CD4-positive, alpha-beta memory T cell (primary cell): Measurements from ENCODE around the gene UBE2H. TPM values are rescaled to one million over a fixed set of nuclear protein-coding genes. Genes with fewer than 3 reads are reported as not detected.

ENCODE experiments used
- CTCF ChIA-PET: fragments of 350-600 bp; sonication (Branson Sonifier 250); formaldehyde crosslinking; loops from one replicate; lab custom pipeline; 2021; ENCODE audit warnings: inconsistent platforms; ENCODE audit not compliant: partially characterized antibody; lab: Charles Lee
- POLR2A ChIA-PET: fragments of 350-600 bp; sonication (Branson Sonifier 250); formaldehyde crosslinking; loops from one replicate; lab custom pipeline; 2021; ENCODE audit not compliant: partially characterized antibody; lab: Charles Lee
- DNase-seq, 5 donors: peaks; one replicate each; pipeline versions ENCODE4 v3.0.0 to v3.0.0-alpha.2; 2020 to 2022; ENCODE audit warnings: mixed read lengths in 1 of 5
- H3K27ac ChIP-seq: one replicate; pipeline ENCODE4 v1.7.0; 2013; ENCODE audit warnings: low read depth, low read length
- H3K27me3 ChIP-seq: 2 replicates; pipeline ENCODE4 v1.7.0; 2013; ENCODE audit warnings: mild to moderate bottlenecking, low read length, moderate library complexity; ENCODE audit not compliant: insufficient read depth
- H3K36me3 ChIP-seq: 2 replicates; pipeline ENCODE4 v1.7.0; 2013; ENCODE audit warnings: mild to moderate bottlenecking, low read length, moderate library complexity; ENCODE audit not compliant: insufficient read depth
- H3K4me1 ChIP-seq: 2 replicates; pipeline ENCODE4 v1.7.0; 2013; ENCODE audit warnings: mild to moderate bottlenecking, low read length, moderate library complexity; ENCODE audit not compliant: insufficient read depth
- H3K4me3 ChIP-seq, 2 donors: one replicate each; pipeline ENCODE4 v1.7.0; 2013; ENCODE audit warnings: low read length in 2 of 2, mild to moderate bottlenecking in 1 of 2
- H3K9me3 ChIP-seq, 2 donors: one replicate each; pipeline ENCODE4 v1.7.0; 2013; ENCODE audit warnings: low read length in 2 of 2, control low read depth in 1 of 2; ENCODE audit not compliant: control insufficient read depth in 1 of 2
- H3K27ac Mint-ChIP-seq, 7 donors: one replicate each; pipeline ENCODE4 v1.8.0; 2020 to 2021; ENCODE audit warnings: mixed read lengths in 7 of 7, mild to moderate bottlenecking in 6 of 7, inconsistent platforms in 3 of 7, moderate library complexity in 3 of 7
- H3K27me3 Mint-ChIP-seq, 2 donors: one replicate each; pipeline ENCODE4 v1.8.0; 2020 to 2021; ENCODE audit warnings: mixed read lengths in 2 of 2
- H3K36me3 Mint-ChIP-seq, 2 donors: one replicate each; pipeline ENCODE4 v1.8.0; 2020 to 2021; ENCODE audit warnings: mixed read lengths in 2 of 2, inconsistent platforms in 1 of 2, mild to moderate bottlenecking in 1 of 2
- H3K4me1 Mint-ChIP-seq, 4 donors: one replicate each; pipeline ENCODE4 v1.8.0; 2020 to 2021; ENCODE audit warnings: mixed read lengths in 4 of 4, mild to moderate bottlenecking in 1 of 4
- H3K4me3 Mint-ChIP-seq, 8 donors: one replicate each; pipeline ENCODE4 v1.8.0; 2020 to 2021; ENCODE audit warnings: mixed read lengths in 8 of 8, mild to moderate bottlenecking in 7 of 8, moderate library complexity in 6 of 8, inconsistent platforms in 3 of 8
- H3K9me3 Mint-ChIP-seq, 8 donors: one replicate each; pipeline ENCODE4 v1.8.0; 2020 to 2021; ENCODE audit warnings: mixed read lengths in 8 of 8, mild to moderate bottlenecking in 5 of 8, inconsistent platforms in 3 of 8, moderate library complexity in 1 of 8
- intact Hi-C: fragments of 100-400 bp; cut with micrococcal nuclease; formaldehyde crosslinking; loops from one replicate; pipeline ENCODE4 v1.15.1; 2023
- polyA plus RNA-seq, 2 donors: library from polyadenylated mRNA; unstranded; fragments of 300-500 nt; fragmentation: Illumina TruSeq; gene quantifications; one replicate each; pipeline ENCODE4 v1.2.3, GENCODE V29; 2021
- total RNA-seq, 2 experiments: library from RNA; stranded (reverse); gene quantifications; one replicate each; pipeline ENCODE4 v1.2.3, GENCODE V29; 2021

Gene UBE2H
- total and polyA plus RNA-seq, 4 experiments from 2014 or later: 42.6 to 56.6 (median 44.8) TPM

DNA sequence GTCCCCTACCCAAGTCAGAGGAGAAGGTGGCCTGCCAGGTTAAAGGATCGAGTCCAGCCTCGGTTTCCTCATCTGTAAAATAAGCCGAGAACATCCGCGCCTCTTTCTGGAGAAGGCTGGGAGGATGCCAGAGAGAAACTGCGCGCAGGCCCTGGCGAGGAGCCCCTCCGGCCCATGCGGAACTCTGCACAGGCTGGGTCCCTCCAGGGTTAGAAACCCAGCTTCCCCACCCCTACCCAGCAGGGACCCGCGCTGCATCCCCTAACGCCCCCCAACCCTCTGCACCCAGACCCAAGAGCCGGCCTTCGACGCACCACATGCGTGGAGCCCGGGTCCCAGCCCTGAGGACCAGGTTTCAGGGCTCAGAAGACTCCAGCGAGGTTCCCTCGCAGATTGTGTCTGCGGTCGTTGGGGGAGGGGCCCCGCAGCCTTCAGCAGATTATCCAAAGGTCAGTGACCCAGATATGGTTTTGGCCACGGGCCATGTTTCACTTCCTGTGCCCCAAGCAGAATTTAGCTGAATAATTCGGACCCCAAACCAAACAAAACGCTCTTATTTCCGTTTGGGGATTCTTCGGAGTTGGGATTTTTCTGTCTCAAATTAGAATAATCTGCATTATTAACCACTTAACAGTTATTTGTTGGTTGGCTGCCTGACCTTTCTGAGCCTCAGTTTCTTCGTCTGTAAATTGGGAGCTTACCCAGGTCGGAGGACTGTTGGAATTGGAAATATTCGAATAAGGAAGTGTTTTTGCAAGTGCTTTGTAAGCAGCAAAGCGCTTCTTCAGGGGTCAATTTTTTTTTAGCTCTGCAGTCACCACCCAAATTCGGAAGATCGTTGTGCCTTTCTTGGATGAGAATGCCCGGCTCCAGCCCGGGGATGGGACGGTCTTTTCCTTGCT is 167.7 kb downstream of the UBE2H start:
- Mint-ChIP-seq H3K27ac (peak overlapping the region in 2 of 7 donors; percentile 47 to 77), H3K36me3 (no peaks in the 10 kb centered on the region), H3K4me3 (peak overlapping the region in 7 of 8 donors; percentile 35 to 81 (median 66)), H3K4me1 (peaks cover 26 to 43% (median 38%) of the 10 kb centered on the region in 4 donors), H3K9me3 (peaks cover 0 to 4% (median 0%) of the 10 kb centered on the region in 8 donors), H3K27me3 (peaks cover 44 to 54% of the 10 kb centered on the region in 2 donors)
- H3K9me3 ChIP-seq: no peaks in the 10 kb centered on the region
- intact Hi-C loops: no loop called here
- H3K27me3 ChIP-seq: peaks cover 58% of the 10 kb centered on the region
- H3K27ac ChIP-seq: no peak overlapping the region
- H3K4me1 ChIP-seq: peaks cover 51% of the 10 kb centered on the region
- CTCF ChIA-PET: no interaction called here
- peak in 1 of 5 donors; percentile 17 for DNase-seq
- H3K4me3 ChIP-seq: no peak overlapping the region
- POLR2A ChIA-PET: no interaction called here
- H3K36me3 ChIP-seq: no peaks in the 10 kb centered on the region

DNA sequence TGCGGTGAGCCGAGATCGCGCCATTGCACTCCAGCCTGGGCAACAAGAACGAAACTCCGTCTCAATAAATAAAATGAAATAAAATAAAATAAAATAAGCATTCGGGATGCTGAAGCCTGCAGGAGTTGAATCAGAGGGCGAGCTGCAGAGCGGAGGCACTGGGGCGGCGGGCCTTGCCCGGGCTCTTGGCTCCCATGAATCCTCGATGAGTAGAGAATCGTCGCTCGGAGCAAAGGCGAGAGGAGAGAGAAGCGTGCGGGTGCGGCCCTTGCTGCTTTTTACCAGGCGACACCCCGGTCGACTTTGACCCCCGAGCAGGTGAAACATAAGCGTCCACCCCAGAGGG is 168.3 kb downstream of the UBE2H start:
- Mint-ChIP-seq H3K27ac (no peak overlapping the region), H3K27me3 (peaks cover 42 to 53% of the 10 kb centered on the region in 2 donors), H3K36me3 (no peaks in the 10 kb centered on the region), H3K4me3 (peak overlapping the region in 5 of 8 donors; percentile 8 to 72 (median 46)), H3K9me3 (peaks cover 0 to 4% (median 0%) of the 10 kb centered on the region in 8 donors), H3K4me1 (peaks cover 26 to 43% (median 38%) of the 10 kb centered on the region in 4 donors)
- Histone ChIP-seq H3K4me1 (peaks cover 52% of the 10 kb centered on the region), H3K4me3 (no peak overlapping the region), H3K27ac (no peak overlapping the region), H3K9me3 (no peaks in the 10 kb centered on the region), H3K27me3 (peaks cover 58% of the 10 kb centered on the region), H3K36me3 (no peaks in the 10 kb centered on the region)
- no peak for DNase-seq
- intact Hi-C loops: no loop called here
- ChIA-PET POLR2A (no interaction called here), CTCF (interaction anchor here (0.7 kb wide), 1 partner anchor 41 kb away, joined by 3 read pairs; no protein-coding TSS in a partner anchor)

DNA sequence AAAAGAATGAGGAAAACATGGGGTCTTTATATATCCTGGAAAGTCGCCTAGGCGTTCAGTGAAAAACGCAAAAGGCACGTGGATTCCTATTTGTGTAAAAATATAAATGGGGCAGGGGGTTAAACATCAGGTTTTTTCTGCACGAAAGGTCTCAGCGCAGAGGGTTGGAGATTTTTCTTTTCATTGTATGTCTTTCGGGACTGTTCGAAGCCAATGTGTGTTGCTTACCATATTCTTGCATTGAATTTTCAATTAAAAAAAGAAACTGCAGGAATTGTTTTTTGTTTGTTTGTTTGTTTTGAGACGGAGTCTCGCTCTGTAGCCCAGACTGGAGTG is 169.2 kb downstream of the UBE2H start:
- no peaks in the 10 kb centered on the region for H3K36me3 Mint-ChIP-seq
- intact Hi-C loops: no loop called here
- peaks cover 0 to 4% (median 0%) of the 10 kb centered on the region in 8 donors for H3K9me3 Mint-ChIP-seq
- peaks cover 41 to 52% of the 10 kb centered on the region in 2 donors for H3K27me3 Mint-ChIP-seq
- H3K36me3 ChIP-seq: no peaks in the 10 kb centered on the region
- ChIA-PET CTCF (interaction anchor here (0.7 kb wide), 1 partner anchor 40 kb away, joined by 3 read pairs; no protein-coding TSS in a partner anchor), POLR2A (no interaction called here)
- H3K9me3 ChIP-seq: no peaks in the 10 kb centered on the region
- no peak for DNase-seq
- peak overlapping the region in 1 of 7 donors; percentile 23 for H3K27ac Mint-ChIP-seq
- peaks cover 60% of the 10 kb centered on the region for H3K4me1 ChIP-seq
- peaks cover 26 to 43% (median 38%) of the 10 kb centered on the region in 4 donors for H3K4me1 Mint-ChIP-seq
- H3K27ac ChIP-seq: no peak overlapping the region
- peak overlapping the region in 7 of 8 donors; percentile 50 to 77 (median 71) for H3K4me3 Mint-ChIP-seq
- H3K27me3 ChIP-seq: peaks cover 58% of the 10 kb centered on the region
- H3K4me3 ChIP-seq: no peak overlapping the region

DNA sequence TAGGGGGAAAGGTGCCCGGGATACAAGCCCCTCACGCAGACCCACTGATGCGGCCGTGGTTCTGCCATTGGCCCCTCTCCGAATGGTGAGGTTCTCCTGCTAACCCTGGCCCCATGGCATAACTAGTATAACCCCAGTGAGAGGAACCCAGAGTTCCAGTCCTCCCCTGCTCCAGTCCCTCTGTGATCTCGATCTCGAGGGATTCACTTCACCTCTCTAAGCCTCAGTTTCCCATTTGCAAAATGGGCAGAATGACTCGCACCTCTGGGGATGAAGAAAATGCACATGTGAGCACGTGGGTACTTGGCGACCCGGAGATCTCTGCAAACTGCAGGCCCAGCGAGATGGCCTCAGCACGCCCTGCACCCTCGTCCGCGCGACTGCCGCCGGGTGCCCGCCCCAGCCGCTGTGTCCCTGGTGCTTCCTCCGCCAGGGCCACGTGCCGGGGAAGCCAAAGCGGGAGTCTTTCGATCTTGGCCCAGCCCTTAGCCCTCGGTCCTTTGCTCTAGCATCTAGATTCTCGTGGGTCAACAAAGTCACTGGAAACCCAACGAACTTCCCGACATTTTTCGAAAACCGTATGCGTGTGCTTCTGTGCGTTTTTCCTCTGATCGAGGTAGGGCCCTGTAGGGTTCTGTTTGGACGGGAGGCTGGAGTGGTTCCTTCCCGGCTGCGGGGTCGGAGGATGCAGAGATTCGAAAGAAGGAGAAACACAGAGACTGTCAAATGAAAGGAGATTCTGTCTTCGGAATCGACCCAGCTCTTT is 169.8 kb downstream of the UBE2H start:
- H3K27ac Mint-ChIP-seq: peak overlapping the region in 2 of 7 donors; percentile 7 to 78
- peaks cover 26 to 43% (median 38%) of the 10 kb centered on the region in 4 donors for H3K4me1 Mint-ChIP-seq
- H3K27me3 Mint-ChIP-seq: peaks cover 45 to 56% of the 10 kb centered on the region in 2 donors
- H3K4me3 ChIP-seq: no peak overlapping the region
- POLR2A ChIA-PET: no interaction called here
- peak overlapping the region; percentile 28 to 87 (median 74) for H3K4me3 Mint-ChIP-seq
- intact Hi-C loops: no loop called here
- H3K36me3 Mint-ChIP-seq: no peaks in the 10 kb centered on the region
- H3K36me3 ChIP-seq: no peaks in the 10 kb centered on the region
- peaks cover 63% of the 10 kb centered on the region for H3K4me1 ChIP-seq
- peaks cover 63% of the 10 kb centered on the region for H3K27me3 ChIP-seq
- H3K9me3 ChIP-seq: no peaks in the 10 kb centered on the region
- H3K9me3 Mint-ChIP-seq: peaks cover 0 to 4% (median 0%) of the 10 kb centered on the region in 8 donors
- H3K27ac ChIP-seq: no peak overlapping the region
- DNase-seq: peak in 1 of 5 donors; percentile 17
- CTCF ChIA-PET: no interaction called here

DNA sequence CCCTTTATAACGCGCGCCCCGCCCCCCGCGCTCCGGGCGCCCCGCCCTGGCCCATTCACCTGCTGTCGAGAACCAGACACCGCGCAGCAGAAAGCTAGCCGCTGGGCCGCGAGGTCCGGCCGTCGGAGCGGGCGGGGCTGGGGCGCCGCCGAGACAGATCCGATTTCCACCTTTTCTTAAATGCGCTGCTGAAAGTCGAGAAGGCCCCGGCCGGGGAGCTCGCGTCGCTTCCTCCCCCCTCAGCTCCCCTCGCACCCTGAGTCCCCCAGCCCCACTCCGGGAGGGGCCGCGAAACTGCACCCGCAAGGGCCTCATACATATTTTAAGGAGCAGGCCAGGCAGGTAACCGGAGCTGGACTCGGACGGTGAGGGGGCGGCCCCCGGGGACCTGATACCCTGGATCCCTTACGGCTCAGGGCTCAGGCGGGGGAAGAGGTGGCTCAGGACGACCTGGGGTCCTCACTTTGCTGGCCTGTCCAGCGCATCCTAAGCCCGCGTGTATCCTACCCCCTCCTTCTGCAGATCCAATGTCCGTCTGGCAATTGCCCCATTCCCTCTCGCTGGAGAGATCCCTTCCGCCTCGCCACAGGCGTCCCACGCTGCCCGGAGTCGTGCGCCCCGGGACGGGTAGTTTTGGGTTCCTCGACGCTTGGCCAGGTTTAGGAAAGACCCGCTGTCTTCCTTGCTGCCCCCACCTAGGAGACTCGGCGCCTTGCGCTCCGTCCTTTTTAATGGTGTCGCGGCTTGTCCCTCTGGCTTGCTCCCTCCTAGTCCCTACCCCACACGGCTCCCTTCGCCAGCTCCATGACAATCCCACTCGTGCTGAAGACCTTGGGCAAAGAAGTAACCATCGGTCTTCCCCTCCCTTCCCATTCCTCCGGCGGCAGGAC is 170.6 kb downstream of the UBE2H start:
- Histone ChIP-seq H3K9me3 (no peaks in the 10 kb centered on the region), H3K36me3 (no peaks in the 10 kb centered on the region), H3K27ac (no peak overlapping the region), H3K4me1 (peaks cover 63% of the 10 kb centered on the region), H3K27me3 (peaks cover 61% of the 10 kb centered on the region), H3K4me3 (peak overlapping the region in 1 of 2 donors; percentile 51)
- DNase-seq: peak in 1 of 5 donors; percentile 9
- peak overlapping the region in 2 of 7 donors; percentile 59 to 78 for H3K27ac Mint-ChIP-seq
- peaks cover 45 to 53% of the 10 kb centered on the region in 2 donors for H3K27me3 Mint-ChIP-seq
- peak overlapping the region in 7 of 8 donors; percentile 50 to 87 (median 75) for H3K4me3 Mint-ChIP-seq
- H3K36me3 Mint-ChIP-seq: no peaks in the 10 kb centered on the region
- ChIA-PET CTCF (no interaction called here), POLR2A (no interaction called here)
- intact Hi-C loops: no loop called here
- H3K4me1 Mint-ChIP-seq: peaks cover 26 to 43% (median 40%) of the 10 kb centered on the region in 4 donors
- H3K9me3 Mint-ChIP-seq: peaks cover 0 to 4% (median 0%) of the 10 kb centered on the region in 8 donors

DNA sequence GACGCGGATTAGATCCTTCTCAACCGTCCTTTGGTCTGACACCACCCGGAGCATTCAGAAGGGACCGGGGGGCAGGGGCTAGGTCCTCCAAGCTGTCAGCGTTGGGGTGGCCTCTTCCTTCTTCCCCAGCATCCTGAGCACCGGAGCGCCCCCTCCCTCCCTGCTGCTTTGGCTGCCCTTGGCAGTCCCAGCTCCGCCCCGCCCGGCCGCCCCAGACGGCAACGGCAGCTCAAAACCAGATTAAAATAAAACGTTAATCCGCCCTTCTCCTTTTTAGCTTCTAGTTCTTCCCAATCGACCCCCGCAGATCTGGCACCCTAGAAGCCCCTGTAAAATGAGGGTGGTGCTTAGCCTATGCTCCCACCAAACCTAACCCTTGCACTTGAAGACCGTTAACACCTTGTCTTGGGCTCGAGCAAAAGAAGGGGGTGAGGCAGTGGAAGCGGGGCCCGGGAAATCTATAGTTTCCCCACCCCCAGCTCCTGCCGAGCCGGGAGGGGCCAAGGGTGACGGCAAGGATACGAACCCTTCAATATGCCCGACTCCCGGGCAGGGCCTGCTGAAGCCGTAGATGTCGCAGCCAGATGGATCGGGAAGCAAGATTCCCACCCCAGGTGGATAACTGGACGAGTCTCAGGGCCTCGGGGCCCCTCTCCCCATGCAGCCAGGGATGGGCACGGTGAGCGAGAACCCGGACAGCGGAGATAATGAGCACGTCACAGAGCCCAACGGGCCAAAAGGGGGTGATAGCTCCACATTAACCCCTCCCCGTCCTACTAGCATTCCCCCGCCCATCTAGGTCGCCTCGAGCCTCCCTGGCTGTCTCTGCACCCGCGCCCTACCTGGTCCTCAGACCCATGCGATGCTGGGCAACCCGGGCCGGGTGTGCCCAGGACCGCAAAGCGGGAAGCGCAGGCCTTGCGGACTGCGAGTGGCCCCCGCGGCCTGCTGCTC is 171.5 kb downstream of the UBE2H start:
- peaks cover 56% of the 10 kb centered on the region for H3K27me3 ChIP-seq
- H3K4me3 ChIP-seq: peak overlapping the region; percentile 29 to 51
- H3K9me3 ChIP-seq: no peaks in the 10 kb centered on the region
- Mint-ChIP-seq H3K36me3 (no peaks in the 10 kb centered on the region), H3K4me3 (peak overlapping the region; percentile 75 to 87 (median 84)), H3K9me3 (peaks cover 0 to 4% (median 0%) of the 10 kb centered on the region in 8 donors), H3K4me1 (peaks cover 25 to 43% (median 38%) of the 10 kb centered on the region in 4 donors), H3K27me3 (peaks cover 45 to 47% of the 10 kb centered on the region in 2 donors), H3K27ac (peak overlapping the region in 1 of 7 donors; percentile 62)
- intact Hi-C loops: no loop called here
- ChIA-PET POLR2A (no interaction called here), CTCF (no interaction called here)
- peak in 2 of 5 donors; percentile 29 to 50 for DNase-seq
- H3K27ac ChIP-seq: no peak overlapping the region
- no peaks in the 10 kb centered on the region for H3K36me3 ChIP-seq
- H3K4me1 ChIP-seq: peaks cover 63% of the 10 kb centered on the region
